Prostate gland (tissue), 2 donors: Measurements from ENCODE around the gene KLHDC9.

ENCODE experiments used
- CTCF ChIP-seq, 4 experiments: fragments of 200-600 bp in 2 of 4; fragments of 450-650 bp in 2 of 4; sonication (generic) in 2 of 4; IDR thresholded peaks; 1 replicate in 3 of 4; 2 replicates in 1 of 4; pipeline ENCODE4 v1.5.1; 2016 to 2019; ENCODE audit warnings: antibody characterized with exemption in 4 of 4, mild to moderate bottlenecking in 2 of 4, moderate library complexity in 2 of 4
- POLR2A ChIP-seq: fragments of 450-650 bp; IDR thresholded peaks from one replicate; pipeline ENCODE4 v1.6.1; 2016; ENCODE audit warnings: antibody characterized with exemption, mild to moderate bottlenecking
- POLR2AphosphoS5 ChIP-seq: sonication (generic); formaldehyde crosslinking; IDR thresholded peaks from one replicate; pipeline ENCODE4 v1.6.1; 2017; ENCODE audit warnings: antibody characterized with exemption

DNA sequence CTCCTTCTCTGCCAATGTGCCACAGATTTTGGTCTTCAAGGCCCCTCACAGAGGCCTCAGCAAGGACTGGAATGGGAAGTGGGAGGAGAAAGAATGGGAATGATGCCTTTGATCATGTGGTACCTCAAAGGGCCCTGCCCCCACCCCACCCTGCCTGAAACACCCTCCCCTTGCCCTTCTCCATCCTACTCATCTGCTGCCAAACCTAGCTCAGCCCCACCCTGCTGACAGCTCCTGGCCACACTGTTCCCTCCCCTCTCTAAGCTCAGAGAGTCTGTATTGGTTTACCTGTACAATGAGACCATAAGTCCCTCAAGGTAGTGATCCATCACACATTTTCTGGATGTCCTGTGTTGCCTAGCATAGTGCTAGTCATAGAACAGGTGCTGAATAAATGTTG lies 21.8 kb upstream of the KLHDC9 start:
- TF ChIP-seq CTCF (IDR thresholded peaks at IDR 0.05) (no peak), POLR2AphosphoS5 (no peak), POLR2A (no peak)
